SKM-1 treated with dmso at 0.1 percent for 144 hours (cell line): Measurements from ENCODE around the gene CCNY.
"Not testable (repeated sequence)": the region's sequence is repeated elsewhere in the genome, so short reads cannot be mapped to it uniquely, and the experiment has no call there.

ENCODE experiments used
- DNase-seq: peaks from one replicate; lab custom pipeline; 2025; ENCODE audit not compliant: unreplicated experiment; lab: John Stamatoyannopoulos, UW

CCNY gene

GRCh38 chr10:35353805-35354204, 17.5 kb downstream of the CCNY start:
- DNase-seq: no peak

- DNase-seq: not testable (repeated sequence)
These were observed 17.9 kb downstream of the CCNY start for GRCh38 chr10:35354257-35354656.

- no peak for DNase-seq
These were observed 19.8 kb downstream of the CCNY start for GRCh38 chr10:35355971-35356724.

GRCh38 chr10:35356725-35357092, 20.4 kb downstream of the CCNY start:
- DNase-seq: no peak

GRCh38 chr10:35359056-35359455, 22.7 kb downstream of the CCNY start:
- no peak for DNase-seq

GRCh38 chr10:35359873-35360272, 23.6 kb downstream of the CCNY start:
- no peak for DNase-seq

- DNase-seq: no peak
These were observed 26.5 kb downstream of the CCNY start for GRCh38 chr10:35362701-35363350.

GRCh38 chr10:35363587-35363986, 27.3 kb downstream of the CCNY start:
- no peak for DNase-seq

- no peak for DNase-seq
These were observed 28.5 kb downstream of the CCNY start for GRCh38 chr10:35364808-35365207.

- no peak for DNase-seq
These were observed 29.7 kb downstream of the CCNY start for GRCh38 chr10:35365994-35366393.

- no peak for DNase-seq
These were observed 31.0 kb downstream of the CCNY start for GRCh38 chr10:35367107-35367859.

GRCh38 chr10:35367982-35368381, 31.7 kb downstream of the CCNY start:
- no peak for DNase-seq

- DNase-seq: no peak
These were observed 32.3 kb downstream of the CCNY start for GRCh38 chr10:35368485-35369048.

- peak; percentile 31 for DNase-seq
These were observed 32.8 kb downstream of the CCNY start for GRCh38 chr10:35369049-35369611.

- DNase-seq: no peak
These were observed 35.4 kb downstream of the CCNY start for GRCh38 chr10:35371731-35372130.

- no peak for DNase-seq
These were observed 36.0 kb downstream of the CCNY start for GRCh38 chr10:35372329-35372728.

GRCh38 chr10:35375091-35375765, 38.9 kb downstream of the CCNY start:
- no peak for DNase-seq

GRCh38 chr10:35377050-35377728, 40.9 kb downstream of the CCNY start:
- DNase-seq: no peak

GRCh38 chr10:35378541-35379210, 42.4 kb downstream of the CCNY start:
- no peak for DNase-seq
